Peyer's patch (tissue), 4 donors: ENCODE measurements around the gene EOMES. TPM values are rescaled to one million over a fixed set of nuclear protein-coding genes. Genes with fewer than 3 reads are reported as not detected.
"Not testable (repeated sequence)": the region's sequence is repeated elsewhere in the genome, so short reads cannot be mapped to it uniquely, and the experiment has no call there.

ENCODE experiments used
- DNase-seq, 3 donors: peaks; one replicate each; pipeline ENCODE4 v3.0.0-alpha.2; 2017 to 2019
- H3K27ac ChIP-seq, 4 donors: fragments of 200-600 bp; sonication (generic); one replicate each; pipeline ENCODE4 v1.5.1; 2016 to 2019
- H3K27me3 ChIP-seq, 2 donors: fragments of 200-600 bp; sonication (generic); one replicate each; pipeline ENCODE4 v1.5.1; 2019
- H3K36me3 ChIP-seq, 3 donors: fragments of 200-600 bp; sonication (generic); one replicate each; pipeline ENCODE4 v1.5.1; 2016 to 2019
- H3K4me1 ChIP-seq, 4 donors: fragments of 200-600 bp; sonication (generic); one replicate each; pipeline ENCODE4 v1.5.1; 2016 to 2019
- H3K4me3 ChIP-seq, 4 donors: fragments of 200-600 bp; sonication (generic); 1 replicate in 3 of 4; 2 replicates in 1 of 4; pipeline ENCODE4 v1.5.1; 2016 to 2019; ENCODE audit warnings: mild to moderate bottlenecking in 1 of 4
- H3K9me3 ChIP-seq, 4 donors: fragments of 200-600 bp; sonication (generic); one replicate each; pipeline ENCODE4 v1.5.1; 2016 to 2019; ENCODE audit warnings: mild to moderate bottlenecking in 1 of 4
- CTCF ChIP-seq, 6 experiments: fragments of 450-650 bp in 4 of 6; fragments of 200-600 bp in 2 of 6; sonication (generic) in 1 of 6; IDR thresholded peaks; one replicate each; pipeline ENCODE4 v1.5.1; 2017 to 2019; ENCODE audit warnings: antibody characterized with exemption in 6 of 6, mild to moderate bottlenecking in 3 of 6, moderate library complexity in 1 of 6
- POLR2A ChIP-seq, 2 donors: fragments of 450-650 bp; IDR thresholded peaks; one replicate each; pipeline ENCODE4 v1.5.1; 2017; ENCODE audit warnings: antibody characterized with exemption in 2 of 2, mild to moderate bottlenecking in 2 of 2, moderate library complexity in 2 of 2
- total RNA-seq, 4 donors: library from RNA; depleted of rRNA; stranded (reverse); fragments of >200 nt; gene quantifications; one replicate each; pipeline ENCODE4 v1.1.0, GENCODE V29; 2016

Gene EOMES
- total RNA-seq, result under 1 TPM in 1 of 4 donors, not detected in 3; 0.70 TPM

- H3K9me3 ChIP-seq, result no peaks in the 10 kb centered on the region
- H3K27ac ChIP-seq, result peak within 1 kb of the TSS in 1 of 4 donors; percentile 58
- H3K4me3 ChIP-seq, result peak within 1 kb of the TSS; percentile 39 to 57 (median 54)
- peak; percentile 58 to 81 (median 60) for DNase-seq
- peaks cover 0 to 34% of the 10 kb centered on the region in 2 donors for H3K27me3 ChIP-seq
- H3K4me1 ChIP-seq, result peaks cover 0 to 35% (median 9%) of the 10 kb centered on the region in 4 donors
- TF ChIP-seq POLR2A (IDR thresholded peaks at IDR 0.05) (no peak), CTCF (IDR thresholded peaks at IDR 0.05) (peak in 3 of 6 experiments; percentile 19 to 30 (median 25))
- no peaks in the 10 kb centered on the region for H3K36me3 ChIP-seq
These were observed at the start of gene EOMES for GRCh38 chr3:27721717-27722564. TSS of gene EOMES (minus strand) at chr3:27722323. CDS start at chr3:27722294, 29 bp downstream.

GRCh38 chr3:27770384-27770783, 48.3 kb upstream of the EOMES start:
- not testable (repeated sequence) for DNase-seq, H3K9me3 ChIP-seq, H3K27ac ChIP-seq, H3K4me3 ChIP-seq, H3K4me1 ChIP-seq, H3K27me3 ChIP-seq, H3K36me3 ChIP-seq

GRCh38 chr3:27767000-27767399, 44.9 kb upstream of the EOMES start:
- Histone ChIP-seq H3K9me3 (no peaks in the 10 kb centered on the region), H3K27ac (no peak overlapping the region), H3K4me3 (no peak overlapping the region), H3K27me3 (no peaks in the 10 kb centered on the region), H3K36me3 (no peaks in the 10 kb centered on the region), H3K4me1 (no peaks in the 10 kb centered on the region)
- no peak for DNase-seq
- TF ChIP-seq CTCF (IDR thresholded peaks at IDR 0.05), result no peak
- TF ChIP-seq POLR2A (IDR thresholded peaks at IDR 0.05), result no peak

- H3K4me1 ChIP-seq, result no peaks in the 10 kb centered on the region
- H3K4me3 ChIP-seq, result no peak overlapping the region
- DNase-seq, result no peak
- no peaks in the 10 kb centered on the region for H3K9me3 ChIP-seq
- H3K27me3 ChIP-seq, result no peaks in the 10 kb centered on the region
- TF ChIP-seq CTCF (IDR thresholded peaks at IDR 0.05) (no peak), POLR2A (IDR thresholded peaks at IDR 0.05) (no peak)
- H3K36me3 ChIP-seq, result no peaks in the 10 kb centered on the region
- H3K27ac ChIP-seq, result no peak overlapping the region
These were observed 36.0 kb upstream of the EOMES start for GRCh38 chr3:27758083-27758482.

- Histone ChIP-seq H3K27me3 (no peaks in the 10 kb centered on the region), H3K27ac (no peak overlapping the region), H3K4me3 (no peak overlapping the region), H3K9me3 (no peaks in the 10 kb centered on the region), H3K4me1 (no peaks in the 10 kb centered on the region), H3K36me3 (no peaks in the 10 kb centered on the region)
- TF ChIP-seq CTCF (IDR thresholded peaks at IDR 0.05), result no peak
- no peak for TF ChIP-seq POLR2A (IDR thresholded peaks at IDR 0.05)
- DNase-seq, result no peak
These were observed 34.8 kb upstream of the EOMES start for GRCh38 chr3:27756877-27757276.

GRCh38 chr3:27752926-27753325, 30.8 kb upstream of the EOMES start:
- Histone ChIP-seq H3K4me3 (no peak overlapping the region), H3K4me1 (no peaks in the 10 kb centered on the region), H3K27me3 (no peaks in the 10 kb centered on the region), H3K27ac (no peak overlapping the region), H3K36me3 (no peaks in the 10 kb centered on the region), H3K9me3 (no peaks in the 10 kb centered on the region)
- no peak for TF ChIP-seq CTCF (IDR thresholded peaks at IDR 0.05)
- TF ChIP-seq POLR2A (IDR thresholded peaks at IDR 0.05), result no peak
- DNase-seq, result no peak
